MG63 (cell line): ENCODE data around the gene LNP1. TPM values are rescaled to one million over a fixed set of nuclear protein-coding genes. Genes with fewer than 3 reads are reported as not detected.
A peak's percentile ranks its signal among the peaks of the same experiment; 100 is the strongest.
"Not testable (repeated sequence)": the region's sequence is repeated elsewhere in the genome, so short reads cannot be mapped to it uniquely, and the experiment has no call there.

Source experiments
- DNase-seq: peaks from one replicate; pipeline ENCODE4 v3.0.0-alpha.2; 2020
- H3K27me3 ChIP-seq: fragments of 250-450 bp; sonication (Bioruptor Pico); 2 replicates; pipeline ENCODE4 v1.5.1; 2020; ENCODE audit warnings: mild to moderate bottlenecking, moderate library complexity
- H3K36me3 ChIP-seq: fragments of 250-450 bp; sonication (Bioruptor Pico); 2 replicates; pipeline ENCODE4 v1.5.1; 2020; ENCODE audit warnings: mild to moderate bottlenecking, moderate library complexity
- H3K4me3 ChIP-seq: fragments of 250-450 bp; sonication (Bioruptor Pico); 2 replicates; pipeline ENCODE4 v1.5.1; 2020; ENCODE audit warnings: mild to moderate bottlenecking, moderate library complexity
- H3K9me3 ChIP-seq: fragments of 250-450 bp; sonication (Bioruptor Pico); 2 replicates; pipeline ENCODE4 v1.5.1; 2020; ENCODE audit warnings: mild to moderate bottlenecking, moderate library complexity
- total RNA-seq: library from RNA; depleted of rRNA; stranded (reverse); fragments of >200 nt; shearing (Covaris generic); gene quantifications from 2 replicates; pipeline ENCODE4 v1.2.3, GENCODE V29; 2014; ENCODE audit warnings: low replicate concordance; rRNA removed

LNP1 gene, protein sequence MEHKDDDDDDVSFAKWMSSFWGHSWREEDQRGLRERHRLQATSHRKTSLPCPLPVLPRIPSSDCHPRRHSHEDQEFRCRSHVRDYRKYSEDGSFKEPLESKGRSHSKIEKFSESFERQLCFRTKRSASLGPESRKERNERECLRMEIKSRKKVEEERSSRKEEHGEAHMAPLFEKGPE
- total RNA-seq, result 3.5 and 7.8 TPM in 2 replicates

DNA sequence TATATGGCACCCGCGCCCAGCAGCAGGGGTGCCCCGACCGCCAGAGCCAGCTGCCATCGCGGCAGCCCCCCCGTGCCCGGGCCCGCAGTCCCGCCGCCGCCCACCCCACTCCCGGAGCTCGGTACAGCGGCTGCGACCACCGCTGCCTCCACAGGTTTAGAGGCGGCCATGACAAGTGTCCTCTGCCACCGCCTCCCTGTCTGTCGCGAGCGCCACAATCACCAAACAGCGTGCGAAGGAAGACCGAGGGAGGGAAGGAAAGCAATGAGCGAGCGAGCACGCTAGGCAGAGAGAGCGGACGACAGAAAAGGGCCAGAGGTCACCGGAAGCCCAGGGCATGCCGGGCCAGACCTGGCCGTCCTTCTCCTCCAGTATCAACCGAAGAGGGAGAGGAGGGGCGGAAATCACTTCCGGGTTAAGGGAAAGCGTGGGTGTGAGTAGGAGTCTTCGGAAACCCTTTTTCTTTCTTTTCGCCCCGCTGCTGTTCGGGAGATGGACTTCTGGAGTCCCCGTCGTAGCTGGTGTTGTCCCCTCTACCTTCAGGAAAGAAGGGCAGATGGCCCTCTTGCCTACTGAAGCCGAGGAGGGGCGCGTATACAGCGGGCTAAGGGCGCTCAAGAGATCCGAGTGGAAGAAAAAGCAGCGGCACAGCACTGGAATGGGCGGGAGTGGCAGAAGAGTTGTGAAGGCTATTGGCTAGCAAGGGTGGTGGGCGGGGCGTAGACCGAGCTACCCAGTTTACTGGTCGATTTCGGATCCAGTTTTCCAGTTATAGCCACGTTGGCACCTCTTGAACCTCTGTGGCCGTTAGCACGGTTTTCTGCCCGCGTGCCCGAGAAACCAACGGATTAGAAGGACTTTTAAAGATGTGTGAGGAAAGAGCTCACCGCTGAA is at the start of gene LNP1, which contains the start of gene TOMM70:
TSS of gene LNP1 (plus strand) at position 760 of the 894 bp plus-strand sequence. CDS start 28,191 bp downstream, outside the sequence.
TSS of gene TOMM70 (minus strand) at position 310 of the 894 bp plus-strand sequence. CDS start at position 170, 140 bp downstream.
- H3K9me3 ChIP-seq, result peaks cover 4% of the 10 kb centered on the region; the same call in 1 of the 2 replicates
- peak within 1 kb of the TSS; percentile 78 for H3K4me3 ChIP-seq
- no peaks in the 10 kb centered on the region for H3K27me3 ChIP-seq
- peak; percentile 99 for DNase-seq
- peaks cover 27% of the 10 kb centered on the region for H3K36me3 ChIP-seq

DNA sequence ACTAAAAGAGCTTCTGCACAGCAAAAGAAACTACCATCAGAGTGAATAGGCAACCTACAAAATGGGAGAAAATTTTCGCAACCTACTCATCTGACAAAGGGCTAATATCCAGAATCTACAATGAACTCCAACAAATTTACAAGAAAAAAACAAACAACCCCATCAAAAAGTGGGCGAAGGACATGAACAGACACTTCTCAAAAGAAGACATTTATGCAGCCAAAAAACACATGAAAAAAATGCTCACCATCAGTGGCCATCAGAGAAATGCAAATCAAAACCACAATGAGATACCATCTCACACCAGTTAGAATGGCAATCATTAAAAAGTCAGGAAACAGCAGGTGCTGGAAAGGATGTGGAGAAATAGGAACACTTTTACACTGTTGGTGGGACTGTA is 49.6 kb upstream of the LNP1 start:
- not testable (repeated sequence) for H3K27me3 ChIP-seq, H3K9me3 ChIP-seq, DNase-seq, H3K4me3 ChIP-seq
- H3K36me3 ChIP-seq, result peaks cover 96% of the 10 kb centered on the region

DNA sequence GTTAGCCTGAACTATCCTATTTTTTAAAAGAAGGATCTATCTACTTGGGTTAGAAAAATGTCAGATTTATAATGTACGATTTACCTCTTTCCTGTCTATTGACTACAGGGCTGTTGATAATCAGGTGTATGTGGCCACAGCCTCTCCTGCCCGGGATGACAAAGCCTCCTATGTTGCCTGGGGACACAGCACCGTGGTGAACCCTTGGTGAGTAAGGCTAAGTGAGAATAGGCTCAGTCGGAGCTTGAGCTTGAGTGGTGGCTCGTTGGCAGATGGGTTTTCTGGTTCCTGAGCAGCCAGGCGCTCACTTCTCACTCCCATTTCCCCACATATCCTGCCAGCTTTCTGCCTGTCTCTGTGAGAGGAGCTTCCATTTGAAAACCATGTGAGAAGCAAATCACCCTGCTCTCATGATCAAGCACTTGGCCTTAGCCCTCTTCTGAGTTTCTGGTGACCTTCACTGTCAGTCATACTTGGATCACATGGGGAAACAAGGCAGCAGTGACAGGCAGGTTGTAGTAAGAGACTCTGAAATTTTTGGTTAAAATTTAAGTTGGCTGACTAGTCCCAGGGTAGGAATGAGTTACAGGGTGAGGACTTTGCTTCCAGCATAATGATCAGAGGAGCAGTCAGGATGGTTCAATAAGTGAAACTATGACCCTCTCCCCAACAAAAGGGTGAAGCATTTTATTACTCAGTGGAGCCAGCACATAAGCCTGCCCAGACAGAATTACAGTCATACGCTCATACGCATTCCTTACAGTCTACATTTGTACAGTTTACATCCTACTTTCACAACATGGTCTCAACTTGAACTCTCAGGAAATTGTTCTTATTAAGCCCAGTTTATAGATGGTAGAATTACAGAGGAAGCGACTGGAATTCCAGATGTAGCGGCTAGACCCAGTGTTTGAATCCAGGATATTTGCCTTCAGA is 48.8 kb upstream of the LNP1 start:
- DNase-seq, result no peak
- H3K4me3 ChIP-seq, result no peak overlapping the region
- H3K9me3 ChIP-seq, result peaks cover 6% of the 10 kb centered on the region; the same call in 1 of the 2 replicates
- H3K36me3 ChIP-seq, result peaks cover 93% of the 10 kb centered on the region
- no peaks in the 10 kb centered on the region for H3K27me3 ChIP-seq

DNA sequence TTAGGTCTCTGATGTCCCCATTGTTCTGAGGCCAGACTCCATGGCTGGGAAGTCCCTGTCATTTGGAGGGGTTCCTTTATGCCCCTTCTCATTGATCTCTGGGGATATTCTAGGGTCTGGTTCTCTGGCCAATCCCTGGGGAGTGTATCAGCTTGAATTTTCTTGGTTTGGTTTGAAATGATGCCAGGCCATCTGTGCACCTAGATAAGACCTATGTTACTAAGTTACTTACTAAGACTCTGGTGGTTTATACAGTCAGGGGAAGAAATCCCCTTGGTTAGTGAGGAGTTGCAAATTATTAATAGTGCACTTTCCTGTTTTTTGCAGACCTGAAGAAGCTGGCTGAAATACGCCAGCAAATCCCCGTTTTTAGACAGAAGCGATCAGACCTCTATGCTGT is 46.5 kb upstream of the LNP1 start:
- Histone ChIP-seq H3K4me3 (no peak overlapping the region), H3K36me3 (peaks cover 78% of the 10 kb centered on the region), H3K27me3 (no peaks in the 10 kb centered on the region), H3K9me3 (peaks cover 6% of the 10 kb centered on the region; the same call in 1 of the 2 replicates)
- DNase-seq, result no peak

DNA sequence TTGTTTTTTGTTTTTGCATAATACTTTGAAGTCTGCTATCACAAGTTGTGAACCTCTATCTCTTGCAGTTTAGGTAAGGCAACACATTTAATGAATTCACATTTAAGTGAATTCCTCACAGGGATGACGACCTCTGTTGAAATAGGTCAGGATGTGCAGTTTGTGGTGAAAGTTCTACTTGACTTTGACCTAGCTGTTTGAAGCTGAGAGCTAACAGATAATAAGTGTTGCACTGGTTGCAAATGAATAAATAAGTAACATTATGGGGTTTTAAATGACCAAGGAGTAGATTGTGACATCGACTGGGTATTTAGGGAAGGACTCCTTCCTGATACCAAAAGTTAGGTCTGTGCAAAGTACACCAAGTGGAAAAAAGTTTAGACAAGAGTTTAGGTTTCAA is 42.9 kb upstream of the LNP1 start:
- no peaks in the 10 kb centered on the region for H3K27me3 ChIP-seq
- no peaks in the 10 kb centered on the region for H3K9me3 ChIP-seq
- no peak overlapping the region for H3K4me3 ChIP-seq
- DNase-seq, result no peak
- H3K36me3 ChIP-seq, result peaks cover 73% of the 10 kb centered on the region

DNA sequence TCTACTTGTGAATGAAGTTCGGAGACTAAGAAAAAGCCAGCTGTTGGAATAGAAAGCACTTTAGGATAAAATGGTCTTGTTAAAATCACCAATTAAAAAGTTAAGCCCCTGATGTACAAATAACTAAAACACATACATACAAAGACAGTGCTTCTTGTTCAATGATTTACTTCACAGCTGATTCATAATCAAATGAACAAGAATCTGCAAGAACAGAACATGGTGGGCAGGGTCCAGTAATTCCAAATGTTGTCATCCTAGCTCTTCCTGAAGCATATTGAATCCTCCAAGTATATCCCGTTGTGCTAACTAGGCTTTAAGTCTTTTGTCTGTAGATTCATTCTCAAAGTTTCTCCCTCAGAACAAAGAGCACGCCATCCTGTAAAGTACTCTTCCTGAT is 42.3 kb upstream of the LNP1 start:
- Histone ChIP-seq H3K4me3 (no peak overlapping the region), H3K36me3 (peaks cover 76% of the 10 kb centered on the region), H3K9me3 (no peaks in the 10 kb centered on the region), H3K27me3 (no peaks in the 10 kb centered on the region)
- DNase-seq, result no peak

DNA sequence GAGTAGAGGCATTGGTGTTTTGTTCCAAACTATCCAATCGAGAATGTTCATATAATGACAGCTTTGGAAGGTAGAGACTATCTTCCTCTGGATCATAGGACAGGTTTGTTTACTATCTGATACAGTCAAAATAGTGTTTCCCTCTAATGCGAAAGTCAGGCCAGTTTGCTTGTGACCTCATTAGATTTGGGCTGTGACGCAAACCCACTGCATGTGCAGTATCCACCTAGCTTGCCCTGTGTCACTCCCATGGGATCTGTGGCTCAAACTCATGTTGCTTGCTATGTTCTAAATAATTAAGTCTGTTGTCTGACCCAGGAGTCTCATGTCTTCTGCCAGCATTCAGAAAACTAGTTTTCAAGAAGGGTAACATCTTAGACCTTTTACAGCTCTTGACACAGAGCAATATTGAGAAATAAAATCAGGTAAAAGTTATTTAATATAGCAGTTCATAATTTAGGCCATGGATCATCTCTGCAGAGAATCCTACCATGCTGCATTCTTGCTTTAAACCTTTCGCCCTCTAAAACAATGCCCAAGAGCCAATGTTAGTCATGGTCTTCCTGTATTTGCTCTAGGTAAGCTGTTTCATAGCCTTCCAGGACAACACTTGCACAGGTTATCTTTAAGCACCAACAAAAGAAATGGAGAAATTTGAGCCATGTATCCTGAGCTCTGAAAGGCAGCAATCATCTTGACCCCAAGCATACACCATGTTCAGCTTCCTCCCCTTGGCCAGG is 40.4 kb upstream of the LNP1 start:
- Histone ChIP-seq H3K36me3 (peaks cover 76% of the 10 kb centered on the region), H3K9me3 (no peaks in the 10 kb centered on the region), H3K27me3 (no peaks in the 10 kb centered on the region), H3K4me3 (no peak overlapping the region)
- no peak for DNase-seq

DNA sequence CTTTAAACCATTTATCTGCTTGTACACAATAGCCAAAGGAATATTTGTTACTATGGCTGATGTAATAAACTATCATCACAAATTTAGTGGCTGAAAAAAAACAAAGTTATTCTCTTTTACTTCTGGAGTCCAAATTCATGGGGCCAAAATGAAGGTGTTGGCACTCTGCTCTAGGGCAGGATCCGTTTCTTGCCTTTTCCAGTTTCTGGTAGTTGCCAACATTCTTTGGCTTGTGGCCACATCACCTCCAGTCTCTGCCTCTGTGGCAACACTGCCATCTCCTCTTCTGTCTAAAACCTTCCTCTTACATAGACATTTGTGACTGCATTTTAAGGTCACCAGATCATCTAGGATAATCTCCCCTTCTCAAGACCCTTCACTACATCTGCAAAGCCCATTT is 39.4 kb upstream of the LNP1 start:
- Histone ChIP-seq H3K9me3 (no peaks in the 10 kb centered on the region), H3K27me3 (no peaks in the 10 kb centered on the region), H3K4me3 (no peak overlapping the region), H3K36me3 (peaks cover 77% of the 10 kb centered on the region)
- DNase-seq, result peak; percentile 37

DNA sequence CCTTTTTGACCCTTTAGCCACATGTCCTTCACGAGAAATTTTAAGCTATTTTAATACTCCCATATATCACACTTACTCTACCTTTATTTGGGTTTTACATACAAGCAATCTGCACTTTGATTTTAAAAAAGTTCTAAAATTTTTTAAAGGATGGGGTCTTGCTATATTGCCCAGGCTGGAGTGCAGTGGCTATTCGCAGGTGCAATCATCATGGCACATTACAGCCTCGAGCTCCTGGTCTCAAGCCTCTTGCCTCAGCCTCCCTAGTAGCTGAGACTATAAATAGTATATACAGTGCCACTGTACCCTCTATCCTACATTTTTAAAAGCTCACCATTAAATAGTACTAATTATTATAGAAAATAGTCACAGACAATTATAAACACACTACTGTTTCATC is 36.9 kb upstream of the LNP1 start:
- H3K27me3 ChIP-seq, result no peaks in the 10 kb centered on the region
- DNase-seq, result no peak
- peaks cover 91% of the 10 kb centered on the region for H3K36me3 ChIP-seq
- H3K4me3 ChIP-seq, result no peak overlapping the region
- no peaks in the 10 kb centered on the region for H3K9me3 ChIP-seq

DNA sequence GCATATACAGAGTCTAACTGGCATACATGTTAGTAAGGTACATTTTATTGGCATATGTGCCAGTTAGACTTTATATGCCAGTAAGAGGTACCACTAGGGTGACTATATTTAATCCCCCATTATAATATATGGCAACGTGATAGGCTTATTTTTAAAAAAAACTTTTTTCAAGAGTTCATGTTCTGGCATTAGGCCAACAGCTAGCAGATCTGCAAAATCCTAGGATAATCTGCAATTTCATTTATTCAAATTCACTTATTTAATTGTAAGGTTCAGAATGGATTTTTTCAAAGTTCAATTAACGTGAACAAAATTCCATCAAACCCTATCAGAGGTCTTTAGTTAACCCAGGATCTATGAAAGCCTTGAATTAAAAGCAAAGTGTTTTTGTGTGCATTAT is 34.9 kb upstream of the LNP1 start:
- Histone ChIP-seq H3K36me3 (peaks cover 96% of the 10 kb centered on the region), H3K27me3 (no peaks in the 10 kb centered on the region), H3K9me3 (no peaks in the 10 kb centered on the region), H3K4me3 (no peak overlapping the region)
- no peak for DNase-seq

DNA sequence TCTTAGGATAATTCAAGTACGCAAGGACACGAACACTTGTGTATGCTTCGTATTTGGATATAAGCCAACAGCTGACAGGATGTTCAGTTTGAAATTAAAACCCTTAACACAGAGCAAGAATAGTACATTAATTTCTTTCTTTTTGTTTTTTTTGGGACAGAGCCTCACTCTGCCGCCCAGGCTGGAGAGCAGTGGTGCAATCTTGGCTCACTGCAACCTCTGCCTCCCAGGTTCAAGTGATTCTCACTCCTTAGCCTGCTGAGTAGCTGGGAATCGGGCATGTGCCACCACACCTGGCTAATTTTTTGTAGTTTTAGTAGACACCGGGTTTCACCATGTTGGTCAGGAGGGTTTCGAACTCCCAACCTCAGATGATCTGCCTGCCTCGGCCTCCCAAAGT is 32.9 kb upstream of the LNP1 start:
- Histone ChIP-seq H3K4me3 (no peak overlapping the region), H3K36me3 (peaks cover 97% of the 10 kb centered on the region), H3K27me3 (no peaks in the 10 kb centered on the region), H3K9me3 (no peaks in the 10 kb centered on the region)
- no peak for DNase-seq

DNA sequence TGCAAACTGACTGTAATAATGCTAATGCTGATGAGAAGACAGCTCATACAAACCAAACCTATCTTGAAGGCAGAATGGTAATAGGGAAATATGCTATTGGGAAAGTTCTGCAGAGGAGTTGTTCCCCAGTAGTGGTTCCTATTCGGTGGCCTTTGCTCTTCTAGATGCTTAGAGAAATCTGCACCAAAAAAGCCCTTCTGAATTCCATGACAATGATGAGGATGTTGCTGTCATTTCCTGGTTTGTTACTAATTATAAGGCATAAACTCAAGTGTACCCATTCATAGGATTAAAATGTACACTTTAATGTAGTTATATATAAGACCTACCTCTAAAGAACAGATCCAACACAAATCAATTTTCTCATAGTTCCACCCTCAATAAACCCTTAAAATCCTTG is 30.6 kb upstream of the LNP1 start:
- H3K4me3 ChIP-seq, result no peak overlapping the region
- H3K36me3 ChIP-seq, result peaks cover 97% of the 10 kb centered on the region
- no peaks in the 10 kb centered on the region for H3K27me3 ChIP-seq
- DNase-seq, result no peak
- H3K9me3 ChIP-seq, result no peaks in the 10 kb centered on the region

DNA sequence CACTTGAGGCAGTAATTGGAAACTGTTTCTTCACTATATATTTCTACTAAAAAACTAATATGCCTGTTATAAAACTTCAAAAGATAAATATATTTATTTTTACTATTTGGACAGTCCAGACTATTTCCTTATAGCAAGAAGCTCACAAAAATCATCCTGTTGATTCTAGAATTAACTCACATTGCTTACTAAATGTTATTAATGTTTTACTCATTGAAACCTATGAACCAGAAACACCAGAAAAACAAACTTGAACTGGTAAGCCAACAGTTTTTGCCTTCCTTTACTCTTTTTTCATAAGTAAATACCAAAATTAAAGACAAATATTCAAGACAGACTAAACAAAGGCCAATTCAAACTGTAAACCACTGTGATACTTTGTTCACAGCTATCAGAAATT is 26.8 kb upstream of the LNP1 start:
- no peak for DNase-seq
- Histone ChIP-seq H3K4me3 (no peak overlapping the region), H3K9me3 (no peaks in the 10 kb centered on the region), H3K27me3 (no peaks in the 10 kb centered on the region), H3K36me3 (peaks cover 79% of the 10 kb centered on the region)

DNA sequence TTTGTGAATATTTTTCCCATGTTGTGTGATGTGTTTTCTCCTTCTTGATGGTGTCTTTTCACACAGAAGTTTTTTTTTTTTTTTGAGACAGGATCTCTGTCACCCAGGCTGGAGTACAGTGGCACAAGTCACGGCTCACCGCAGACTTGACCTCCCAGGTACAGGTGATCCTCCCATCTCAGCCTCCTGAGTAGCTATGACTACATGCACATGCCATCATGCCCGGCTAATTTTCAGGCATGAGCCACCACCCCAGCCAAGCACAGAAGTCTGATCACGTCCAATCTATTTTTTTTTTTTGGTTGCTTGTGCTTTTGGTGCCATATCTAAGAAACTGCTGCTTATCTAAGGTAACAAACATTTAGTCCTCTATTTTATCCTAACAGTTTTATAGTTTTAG is 25.0 kb upstream of the LNP1 start:
- H3K4me3 ChIP-seq, result no peak overlapping the region
- H3K9me3 ChIP-seq, result no peaks in the 10 kb centered on the region
- DNase-seq, result no peak
- no peaks in the 10 kb centered on the region for H3K27me3 ChIP-seq
- peaks cover 78% of the 10 kb centered on the region for H3K36me3 ChIP-seq

DNA sequence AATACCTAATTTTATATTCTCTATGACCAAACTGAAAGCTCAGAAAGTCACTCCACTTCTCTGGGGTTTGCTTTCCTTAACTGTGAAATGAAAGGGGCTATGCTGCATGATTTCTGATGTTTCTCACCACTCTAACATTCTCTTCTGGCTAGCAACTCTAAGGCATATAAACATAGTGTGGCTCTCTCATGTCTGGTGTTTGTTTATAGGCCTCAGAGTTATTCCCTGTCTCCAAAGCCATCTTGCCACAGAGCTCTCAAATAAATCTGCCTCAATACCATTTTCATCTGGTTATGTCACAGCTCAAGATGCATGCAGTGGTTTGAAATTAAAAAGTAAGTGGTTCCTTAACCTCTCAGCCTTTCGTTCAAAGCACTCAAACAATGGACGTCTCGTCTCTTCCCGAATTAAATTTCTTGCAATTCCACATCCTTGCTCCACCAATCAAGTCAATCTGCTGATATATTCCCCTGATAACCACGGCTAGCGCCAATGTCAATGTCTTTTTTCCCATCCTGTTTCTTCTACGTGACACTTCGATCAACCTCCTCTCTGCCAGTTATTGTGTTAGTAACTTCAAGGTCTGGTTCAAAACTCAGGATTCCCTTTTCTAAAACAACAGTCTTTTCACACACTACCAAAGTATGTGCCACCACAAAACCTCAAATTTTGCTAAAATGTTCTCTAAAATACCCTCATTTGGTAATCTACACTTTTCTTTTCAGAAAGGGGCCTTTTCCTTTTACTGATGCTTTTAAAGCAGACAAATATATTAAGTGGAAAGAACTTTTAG is 16.4 kb upstream of the LNP1 start:
- Histone ChIP-seq H3K9me3 (peaks cover 16% of the 10 kb centered on the region), H3K4me3 (no peak overlapping the region), H3K27me3 (no peaks in the 10 kb centered on the region), H3K36me3 (peaks cover 93% of the 10 kb centered on the region)
- DNase-seq, result no peak
